ENCODE measurements around the gene PRR15L.

PRR15L gene

DNA sequence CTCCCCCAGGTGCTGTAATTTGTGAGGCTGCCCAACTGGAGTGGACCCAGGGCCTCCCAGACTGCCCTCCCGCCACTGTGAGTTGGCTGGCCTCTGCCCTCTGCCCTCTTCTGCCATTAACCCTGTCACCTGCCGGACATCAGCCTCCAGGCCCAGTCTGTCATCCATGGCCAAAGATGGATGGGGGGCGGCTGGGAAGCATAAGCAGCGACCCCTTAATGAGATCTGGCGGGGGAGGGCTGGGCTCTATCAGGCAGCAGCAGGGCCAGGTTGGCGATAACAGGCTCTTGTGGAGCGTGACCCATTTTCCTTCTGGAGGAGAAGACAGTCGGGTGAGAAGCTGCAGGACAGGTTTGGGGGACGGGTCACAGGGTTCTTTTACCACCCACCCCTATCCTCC lies 38.5 kb upstream of the PRR15L start:
- no peak overlapping the region for H3K4me3 ChIP-seq (ENCODE audit: low read depth in 1 of 2, low read length in 1 of 2)
- no peaks in the 10 kb centered on the region for H3K36me3 ChIP-seq
- no peaks in the 10 kb centered on the region for H3K9me3 ChIP-seq
- no peak overlapping the region for H3K27ac ChIP-seq
- peaks cover 5% of the 10 kb centered on the region for H3K27me3 ChIP-seq
- H3K4me1 ChIP-seq (ENCODE audit: control insufficient read depth in 1 of 2, insufficient read depth in 1 of 2, low read depth in 1 of 2, low read length in 1 of 2), result no peaks in the 10 kb centered on the region
- TF ChIP-seq, protein P1, sequence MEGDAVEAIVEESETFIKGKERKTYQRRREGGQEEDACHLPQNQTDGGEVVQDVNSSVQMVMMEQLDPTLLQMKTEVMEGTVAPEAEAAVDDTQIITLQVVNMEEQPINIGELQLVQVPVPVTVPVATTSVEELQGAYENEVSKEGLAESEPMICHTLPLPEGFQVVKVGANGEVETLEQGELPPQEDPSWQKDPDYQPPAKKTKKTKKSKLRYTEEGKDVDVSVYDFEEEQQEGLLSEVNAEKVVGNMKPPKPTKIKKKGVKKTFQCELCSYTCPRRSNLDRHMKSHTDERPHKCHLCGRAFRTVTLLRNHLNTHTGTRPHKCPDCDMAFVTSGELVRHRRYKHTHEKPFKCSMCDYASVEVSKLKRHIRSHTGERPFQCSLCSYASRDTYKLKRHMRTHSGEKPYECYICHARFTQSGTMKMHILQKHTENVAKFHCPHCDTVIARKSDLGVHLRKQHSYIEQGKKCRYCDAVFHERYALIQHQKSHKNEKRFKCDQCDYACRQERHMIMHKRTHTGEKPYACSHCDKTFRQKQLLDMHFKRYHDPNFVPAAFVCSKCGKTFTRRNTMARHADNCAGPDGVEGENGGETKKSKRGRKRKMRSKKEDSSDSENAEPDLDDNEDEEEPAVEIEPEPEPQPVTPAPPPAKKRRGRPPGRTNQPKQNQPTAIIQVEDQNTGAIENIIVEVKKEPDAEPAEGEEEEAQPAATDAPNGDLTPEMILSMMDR (IDR thresholded peaks at IDR 0.05), result no peak

DNA sequence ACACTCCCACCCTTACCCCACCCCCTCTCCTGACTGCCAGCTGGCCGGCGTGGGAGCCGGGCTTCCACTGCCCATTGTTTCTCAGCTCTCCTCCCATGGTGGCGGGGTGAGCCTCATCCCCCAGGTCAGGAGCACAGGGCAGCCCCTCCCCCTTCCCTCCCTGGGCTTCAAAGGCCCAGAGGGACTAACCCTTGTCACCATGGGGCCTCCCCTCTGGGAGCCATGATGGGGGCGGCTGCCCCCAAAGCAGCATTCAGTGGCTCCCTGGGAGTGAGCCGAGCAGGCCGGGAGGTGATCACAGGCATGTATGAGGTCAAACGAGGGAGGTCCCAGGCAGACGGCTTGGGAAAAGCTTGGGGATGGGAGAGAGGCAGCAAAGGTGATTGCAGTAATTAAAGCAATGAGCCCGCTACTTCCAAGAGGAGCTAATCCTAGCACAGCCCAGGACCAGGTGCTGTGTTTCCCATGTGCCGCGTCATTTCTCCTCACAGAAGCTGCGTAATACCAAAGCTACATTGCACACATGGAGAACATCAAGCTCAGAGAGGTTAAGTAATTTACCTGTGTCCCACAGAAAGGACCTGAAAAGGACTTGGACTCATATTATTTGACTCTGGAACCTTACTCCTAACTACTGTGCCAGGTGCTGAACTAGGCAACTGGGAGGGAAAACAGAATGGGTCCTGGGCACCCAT lies 37.7 kb upstream of the PRR15L start:
- Histone ChIP-seq H3K4me1 (ENCODE audit: control insufficient read depth in 1 of 2, insufficient read depth in 1 of 2, low read depth in 1 of 2, low read length in 1 of 2) (no peaks in the 10 kb centered on the region), H3K4me3 (ENCODE audit: low read depth in 1 of 2, low read length in 1 of 2) (no peak overlapping the region), H3K9me3 (no peaks in the 10 kb centered on the region), H3K36me3 (no peaks in the 10 kb centered on the region), H3K27ac (no peak overlapping the region), H3K27me3 (peaks cover 5% of the 10 kb centered on the region)
- TF ChIP-seq, protein P1 (IDR thresholded peaks at IDR 0.05), result no peak

DNA sequence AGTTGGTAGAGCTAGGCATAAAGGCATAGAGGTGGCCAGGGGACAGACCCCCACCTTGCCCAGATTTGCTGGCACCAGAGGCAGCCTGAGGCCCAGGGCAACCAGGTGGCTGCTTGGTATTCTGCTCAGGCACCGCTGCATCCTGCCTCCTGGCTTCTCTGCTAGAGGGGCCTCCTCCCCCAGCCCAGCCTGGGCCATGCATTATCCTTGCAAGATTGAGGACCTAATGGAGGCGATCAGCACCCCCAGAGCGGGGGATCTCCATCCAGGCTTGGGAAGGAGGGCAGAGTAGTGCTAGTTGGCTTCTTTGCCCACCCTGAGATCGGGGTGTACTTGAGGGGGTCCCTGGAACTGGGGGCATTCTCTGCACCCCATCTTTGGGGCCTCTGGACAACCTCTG lies 37.0 kb upstream of the PRR15L start:
- Histone ChIP-seq H3K36me3 (no peaks in the 10 kb centered on the region), H3K27me3 (peaks cover 8% of the 10 kb centered on the region), H3K27ac (no peak overlapping the region), H3K4me1 (ENCODE audit: control insufficient read depth in 1 of 2, insufficient read depth in 1 of 2, low read depth in 1 of 2, low read length in 1 of 2) (no peaks in the 10 kb centered on the region), H3K9me3 (no peaks in the 10 kb centered on the region), H3K4me3 (ENCODE audit: low read depth in 1 of 2, low read length in 1 of 2) (no peak overlapping the region)
- TF ChIP-seq, protein P1 (IDR thresholded peaks at IDR 0.05), result no peak

DNA sequence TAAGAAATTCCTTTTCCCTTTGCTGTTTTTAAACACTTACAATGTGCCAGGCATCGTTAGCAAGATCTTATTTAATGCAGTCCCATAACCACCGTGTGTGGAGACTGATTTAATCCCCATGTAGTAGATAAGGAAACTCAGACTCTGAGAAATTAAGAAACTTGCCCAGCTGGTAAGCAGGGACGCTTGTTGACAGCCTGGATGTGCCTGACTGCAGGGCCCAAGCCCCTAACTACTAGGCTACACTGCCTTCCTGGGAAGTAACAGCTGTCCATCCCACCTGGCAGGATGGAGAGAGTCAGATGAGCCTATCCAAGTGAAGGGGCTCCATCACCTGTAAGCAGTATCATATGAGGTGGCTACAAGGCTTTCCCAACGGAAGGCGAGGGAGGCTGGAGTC lies 36.3 kb upstream of the PRR15L start:
- H3K4me1 ChIP-seq (ENCODE audit: control insufficient read depth in 1 of 2, insufficient read depth in 1 of 2, low read depth in 1 of 2, low read length in 1 of 2), result no peaks in the 10 kb centered on the region
- H3K27me3 ChIP-seq, result peaks cover 16% of the 10 kb centered on the region
- no peaks in the 10 kb centered on the region for H3K36me3 ChIP-seq
- H3K9me3 ChIP-seq, result no peaks in the 10 kb centered on the region
- TF ChIP-seq, protein P1 (IDR thresholded peaks at IDR 0.05), result no peak
- H3K27ac ChIP-seq, result no peak overlapping the region
- H3K4me3 ChIP-seq (ENCODE audit: low read depth in 1 of 2, low read length in 1 of 2), result no peak overlapping the region

DNA sequence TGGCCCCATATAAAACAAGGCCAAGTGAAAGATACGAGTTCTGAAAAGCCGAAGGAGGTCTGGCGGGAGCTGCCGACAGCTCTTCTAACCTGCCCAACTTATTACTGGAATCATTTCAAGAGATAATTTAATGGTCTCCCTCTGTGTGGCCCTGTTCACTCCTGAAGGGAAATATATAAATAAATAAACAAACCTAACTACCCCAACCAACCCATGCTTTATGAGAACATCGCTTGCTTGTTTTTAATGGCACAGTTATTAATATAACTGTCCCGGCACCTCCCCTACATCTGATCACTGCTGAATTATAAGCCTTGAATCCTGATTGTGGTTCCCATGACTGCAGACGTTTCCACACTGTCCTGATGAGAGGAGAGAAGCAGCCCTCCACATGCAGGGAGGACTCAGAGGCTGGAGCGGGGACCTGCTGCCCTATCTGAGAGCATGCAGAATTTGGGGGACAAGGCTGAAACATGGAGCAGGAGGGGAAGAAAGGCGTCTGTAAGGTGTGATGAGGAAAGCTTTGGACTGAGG lies 35.4 kb upstream of the PRR15L start:
- Histone ChIP-seq H3K9me3 (no peaks in the 10 kb centered on the region), H3K36me3 (no peaks in the 10 kb centered on the region), H3K27ac (no peak overlapping the region), H3K4me3 (ENCODE audit: low read depth in 1 of 2, low read length in 1 of 2) (no peak overlapping the region), H3K27me3 (peaks cover 18% of the 10 kb centered on the region), H3K4me1 (ENCODE audit: control insufficient read depth in 1 of 2, insufficient read depth in 1 of 2, low read depth in 1 of 2, low read length in 1 of 2) (no peaks in the 10 kb centered on the region)
- TF ChIP-seq, protein P1 (IDR thresholded peaks at IDR 0.05), result no peak
